ENCODE results near the gene ZFYVE9.

- no peak for TF ChIP-seq CTCF (IDR thresholded peaks at IDR 0.05)
- TF ChIP-seq ZFX (IDR thresholded peaks at IDR 0.05; ENCODE audit: borderline replicate concordance): no peak
These were observed 62.8 kb downstream of the ZFYVE9 start for GRCh38 chr1:52204696-52205095.

Measured in 22Rv1 (cell line).